Transverse colon (tissue), 4 donors: ENCODE results near the gene ZNF629. TPM values are rescaled to one million over a fixed set of nuclear protein-coding genes. Genes with fewer than 3 reads are reported as not detected.

Experiments
- DNase-seq: peaks from one replicate; pipeline ENCODE4 v3.0.0-alpha.2; 2019
- H3K27ac ChIP-seq, 4 donors: fragments of 200-600 bp; sonication (generic); 2 replicates each; pipeline ENCODE4 v1.5.1; 2016 to 2018; ENCODE audit warnings: inconsistent platforms in 4 of 4
- H3K27me3 ChIP-seq: fragments of 200-600 bp; sonication (generic); 2 replicates; pipeline ENCODE4 v1.5.1; 2017; ENCODE audit warnings: inconsistent platforms
- H3K36me3 ChIP-seq, 4 donors: fragments of 200-600 bp; sonication (generic); 2 replicates each; pipeline ENCODE4 v1.5.1; 2017 to 2019; ENCODE audit warnings: inconsistent platforms in 4 of 4
- H3K4me1 ChIP-seq, 4 donors: fragments of 200-600 bp; sonication (generic); 2 replicates each; pipeline ENCODE4 v1.5.1; 2017 to 2020; ENCODE audit warnings: inconsistent platforms in 4 of 4
- H3K4me3 ChIP-seq, 4 donors: fragments of 200-600 bp; sonication (generic); 1 replicate in 1 of 4; 2 replicates in 3 of 4; pipeline versions ENCODE4 v1.5.1 to v1.6.1; 2017 to 2019; ENCODE audit warnings: inconsistent platforms in 4 of 4
- H3K9me3 ChIP-seq, 2 donors: fragments of 200-600 bp; sonication (generic); 2 replicates each; pipeline ENCODE4 v1.5.1; 2017 to 2019; ENCODE audit warnings: inconsistent platforms in 2 of 2
- EP300 ChIP-seq: sonication (generic); formaldehyde crosslinking; IDR thresholded peaks from one replicate; pipeline ENCODE4 v1.6.1; 2017; ENCODE audit warnings: antibody characterized with exemption, low read depth
- POLR2A ChIP-seq: fragments of 450-650 bp; IDR thresholded peaks from one replicate; pipeline ENCODE4 v1.6.1; 2016; ENCODE audit warnings: antibody characterized with exemption, mild to moderate bottlenecking, moderate library complexity
- POLR2AphosphoS5 ChIP-seq, 3 donors: sonication (generic); formaldehyde crosslinking; IDR thresholded peaks; one replicate each; pipeline ENCODE4 v1.6.1; 2016; ENCODE audit warnings: antibody characterized with exemption in 3 of 3
- WGBS, 2 donors: methylation state at CpG; one replicate each; pipeline ENCODE4 v1.1.5; 2018; ENCODE audit warnings: low coverage in 1 of 2; 5-methylcytosine and 5-hydroxymethylcytosine counted together
- in situ Hi-C, 4 donors: fragments of 200-750 bp; cut with MboI; loops; one replicate each; pipeline versions ENCODE4 v1.15.0 to v1.15.1; 2017; ENCODE audit warnings: low sequenced_read_pairs in 3 of 4, low pct_ligation_motif_present in 1 of 4, low pct_unique_long_range_greater_than_20kb in 1 of 4
- intact Hi-C: fragments of 100-400 bp; cut with DNase I; formaldehyde crosslinking; loops from one replicate; pipeline ENCODE4 v1.15.1; 2023; ENCODE audit warnings: low total_unique reads
- total RNA-seq, 4 donors: library from RNA; depleted of rRNA; stranded (reverse); fragments of >200 nt; gene quantifications; one replicate each; pipeline ENCODE4 v1.1.0, GENCODE V29; 2016
- TF ChIP-seq, protein P1 (sequence below), 5 experiments: fragments of 200-600 bp in 3 of 5; fragments of 450-650 bp in 2 of 5; sonication (generic) in 3 of 5; IDR thresholded peaks; 1 replicate in 2 of 5; 2 replicates in 3 of 5; pipeline ENCODE4 v1.5.1; 2016 to 2017; ENCODE audit warnings: antibody characterized with exemption in 5 of 5, inconsistent platforms in 3 of 5, mild to moderate bottlenecking in 2 of 5, moderate library complexity in 1 of 5

The ZNF629 gene
- total RNA-seq, 4 donors from 2014 or later, result 13.5 to 29.9 (median 16.4) TPM

DNA sequence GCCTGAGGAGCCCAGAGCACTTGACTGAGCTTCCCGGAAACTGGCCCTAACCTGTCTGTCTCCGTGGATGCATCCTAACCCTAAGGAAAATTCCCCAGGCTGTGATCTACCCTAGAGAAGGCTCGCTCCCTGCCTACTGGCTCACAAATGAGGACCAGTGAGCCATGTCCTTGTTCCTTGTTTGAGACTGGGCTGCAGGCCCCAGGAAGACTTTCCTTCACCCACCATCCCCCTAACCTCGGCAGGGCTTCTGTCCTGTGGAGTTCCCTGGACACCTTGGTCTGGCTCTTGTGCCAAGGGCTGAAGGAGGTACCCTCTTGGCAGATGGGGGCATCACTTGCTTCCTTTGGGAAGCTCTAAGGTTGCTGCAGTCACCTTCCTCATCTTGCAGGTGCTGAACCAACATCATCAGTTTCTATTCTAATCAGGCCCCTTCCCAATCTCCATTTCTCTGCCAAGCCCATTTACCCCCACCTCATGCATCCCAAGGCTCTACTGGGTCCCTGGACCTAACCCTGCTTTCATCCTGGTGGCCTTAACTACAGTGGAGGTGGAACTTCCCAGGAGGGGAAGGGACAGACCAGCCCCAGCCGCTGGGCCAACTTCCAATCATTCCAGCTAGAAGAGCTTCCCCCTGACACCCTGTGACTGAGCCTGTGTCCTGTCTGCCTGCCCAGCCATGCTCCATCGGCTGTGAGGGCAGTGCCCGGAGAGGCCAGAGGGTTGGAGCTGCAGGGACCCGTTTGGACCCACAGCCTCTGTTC is 12.5 kb downstream of the ZNF629 start:
- peak overlapping the region; percentile 86 to 90 (median 88) for H3K27ac ChIP-seq
- H3K9me3 ChIP-seq, result no peaks in the 10 kb centered on the region
- no peaks in the 10 kb centered on the region for H3K27me3 ChIP-seq
- TF ChIP-seq, protein P1, sequence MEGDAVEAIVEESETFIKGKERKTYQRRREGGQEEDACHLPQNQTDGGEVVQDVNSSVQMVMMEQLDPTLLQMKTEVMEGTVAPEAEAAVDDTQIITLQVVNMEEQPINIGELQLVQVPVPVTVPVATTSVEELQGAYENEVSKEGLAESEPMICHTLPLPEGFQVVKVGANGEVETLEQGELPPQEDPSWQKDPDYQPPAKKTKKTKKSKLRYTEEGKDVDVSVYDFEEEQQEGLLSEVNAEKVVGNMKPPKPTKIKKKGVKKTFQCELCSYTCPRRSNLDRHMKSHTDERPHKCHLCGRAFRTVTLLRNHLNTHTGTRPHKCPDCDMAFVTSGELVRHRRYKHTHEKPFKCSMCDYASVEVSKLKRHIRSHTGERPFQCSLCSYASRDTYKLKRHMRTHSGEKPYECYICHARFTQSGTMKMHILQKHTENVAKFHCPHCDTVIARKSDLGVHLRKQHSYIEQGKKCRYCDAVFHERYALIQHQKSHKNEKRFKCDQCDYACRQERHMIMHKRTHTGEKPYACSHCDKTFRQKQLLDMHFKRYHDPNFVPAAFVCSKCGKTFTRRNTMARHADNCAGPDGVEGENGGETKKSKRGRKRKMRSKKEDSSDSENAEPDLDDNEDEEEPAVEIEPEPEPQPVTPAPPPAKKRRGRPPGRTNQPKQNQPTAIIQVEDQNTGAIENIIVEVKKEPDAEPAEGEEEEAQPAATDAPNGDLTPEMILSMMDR (IDR thresholded peaks at IDR 0.05), result no peak
- TF ChIP-seq POLR2AphosphoS5 (IDR thresholded peaks at IDR 0.05), result no peak
- no peak for TF ChIP-seq EP300
- TF ChIP-seq POLR2A, result no peak
- H3K4me3 ChIP-seq, result peak overlapping the region in 3 of 4 donors; percentile 58 to 66 (median 59)
- in situ Hi-C loops, result no loop called here
- peaks cover 0 to 27% (median 20%) of the 10 kb centered on the region in 4 donors for H3K4me1 ChIP-seq
- H3K36me3 ChIP-seq, result peaks cover 0 to 24% (median 13%) of the 10 kb centered on the region in 4 donors
- no peak for DNase-seq
- WGBS, 2 donors, result 66% methylated on average over 6 of the region's 8 CpGs; no CpG with 5 or more reads in 1 of the 2 donors
- intact Hi-C loops, result no loop called here

DNA sequence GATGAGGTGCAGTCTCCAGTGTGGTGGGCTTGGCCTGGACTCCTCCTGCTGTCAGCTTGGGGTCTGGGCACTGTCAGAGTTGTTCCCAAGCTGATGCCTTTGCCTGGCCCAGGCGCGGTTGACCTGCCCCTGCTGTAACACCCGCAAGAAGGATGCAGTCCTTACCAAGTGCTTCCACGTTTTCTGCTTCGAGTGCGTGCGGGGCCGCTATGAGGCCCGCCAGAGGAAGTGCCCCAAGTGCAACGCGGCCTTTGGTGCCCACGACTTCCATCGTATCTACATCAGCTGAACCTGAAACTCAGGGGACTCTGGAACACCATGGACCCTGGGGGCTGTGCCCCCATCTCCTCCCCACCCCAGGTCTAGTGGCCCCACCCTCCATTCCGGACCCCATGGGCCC is 13.2 kb downstream of the ZNF629 start:
- Histone ChIP-seq H3K9me3 (no peaks in the 10 kb centered on the region), H3K36me3 (peaks cover 0 to 31% (median 16%) of the 10 kb centered on the region in 4 donors), H3K4me1 (peaks cover 0 to 27% (median 20%) of the 10 kb centered on the region in 4 donors), H3K27me3 (no peaks in the 10 kb centered on the region), H3K27ac (no peak overlapping the region), H3K4me3 (no peak overlapping the region)
- 92% methylated on average over 13 of the region's 14 CpGs; no CpG with 5 or more reads in 1 of the 2 donors for WGBS, 2 donors
- intact Hi-C loops, result no loop called here
- in situ Hi-C loops, result no loop called here
- DNase-seq, result no peak
- TF ChIP-seq POLR2A (no peak), POLR2AphosphoS5 (IDR thresholded peaks at IDR 0.05) (no peak), EP300 (no peak)
- TF ChIP-seq, protein P1 (IDR thresholded peaks at IDR 0.05), result no peak

DNA sequence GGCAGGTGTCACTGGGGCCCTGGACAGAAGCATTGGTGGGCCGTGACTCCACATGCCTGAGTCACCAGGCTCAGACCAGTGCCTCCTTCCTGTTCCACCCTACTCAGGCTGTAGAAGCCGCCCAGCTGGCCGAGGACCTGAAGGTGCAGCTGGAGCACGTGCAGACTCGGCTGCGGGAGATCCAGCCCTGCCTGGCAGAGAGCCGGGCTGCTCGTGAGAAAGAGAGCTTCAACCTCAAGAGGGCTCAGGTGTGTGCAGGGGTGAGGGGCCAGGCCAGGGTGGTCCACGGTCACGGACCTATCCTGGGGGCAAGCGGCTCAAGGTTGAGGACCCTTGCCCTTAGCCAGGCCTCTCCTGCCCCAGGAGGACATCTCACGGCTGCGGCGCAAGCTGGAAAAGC is 15.3 kb downstream of the ZNF629 start:
- Histone ChIP-seq H3K27ac (no peak overlapping the region), H3K4me1 (peaks cover 0 to 15% (median 13%) of the 10 kb centered on the region in 4 donors), H3K4me3 (no peak overlapping the region), H3K27me3 (no peaks in the 10 kb centered on the region), H3K36me3 (peaks cover 0 to 51% (median 24%) of the 10 kb centered on the region in 4 donors), H3K9me3 (no peaks in the 10 kb centered on the region)
- intact Hi-C loops, result no loop called here
- TF ChIP-seq POLR2A (no peak), POLR2AphosphoS5 (IDR thresholded peaks at IDR 0.05) (no peak), EP300 (no peak)
- TF ChIP-seq, protein P1 (IDR thresholded peaks at IDR 0.05), result no peak
- 94% methylated on average over 14 of the region's 14 CpGs; no CpG with 5 or more reads in 1 of the 2 donors for WGBS, 2 donors
- DNase-seq, result no peak
- in situ Hi-C loops, result no loop called here

DNA sequence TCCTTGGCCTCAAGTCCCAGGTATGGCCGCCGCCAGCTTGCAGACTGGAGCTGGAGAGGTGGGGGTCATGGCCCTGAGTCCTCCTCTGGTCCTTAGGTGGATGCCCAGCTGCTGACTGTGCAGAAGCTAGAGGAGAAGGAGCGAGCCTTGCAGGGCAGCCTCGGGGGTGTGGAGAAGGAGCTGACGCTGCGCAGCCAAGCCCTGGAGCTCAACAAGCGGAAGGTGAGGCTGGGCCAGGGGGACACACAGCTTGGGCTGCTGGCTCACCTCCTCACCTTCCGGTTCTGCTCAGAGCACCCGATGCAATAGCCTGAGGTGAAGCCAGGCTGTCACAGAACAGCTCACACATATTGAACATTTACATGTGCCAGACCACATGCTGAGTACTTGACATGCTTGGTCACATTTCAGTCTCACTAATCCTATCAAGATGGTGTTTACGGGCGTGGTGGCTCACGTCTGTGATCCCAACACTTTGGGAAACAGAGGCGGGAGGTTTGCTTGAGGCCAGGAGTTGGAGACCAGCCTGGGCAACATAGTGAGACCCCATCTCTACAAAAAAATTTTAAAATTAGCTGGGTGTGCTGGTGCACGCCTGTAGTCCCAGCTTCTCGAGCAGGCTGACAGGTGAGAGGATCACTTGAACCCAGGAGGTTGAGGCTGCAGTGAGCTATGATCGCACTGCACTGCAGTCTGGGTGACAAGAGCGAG is 17.5 kb downstream of the ZNF629 start:
- in situ Hi-C loops, result no loop called here
- Histone ChIP-seq H3K9me3 (no peaks in the 10 kb centered on the region), H3K4me1 (peaks cover 0 to 2% (median under 1%) of the 10 kb centered on the region in 4 donors), H3K36me3 (peaks cover 0 to 71% (median 34%) of the 10 kb centered on the region in 4 donors), H3K4me3 (no peak overlapping the region), H3K27me3 (no peaks in the 10 kb centered on the region), H3K27ac (no peak overlapping the region)
- 89% methylated on average over 17 of the region's 17 CpGs; no CpG with 5 or more reads in 1 of the 2 donors for WGBS, 2 donors
- TF ChIP-seq, protein P1 (IDR thresholded peaks at IDR 0.05), result no peak
- TF ChIP-seq POLR2A, result no peak
- no peak for TF ChIP-seq EP300
- no peak for TF ChIP-seq POLR2AphosphoS5 (IDR thresholded peaks at IDR 0.05)
- no peak for DNase-seq
- intact Hi-C loops, result loop anchor here (10.0 kb wide), 1 partner anchor 65 kb away; no protein-coding TSS in a partner anchor
